ENCODE measurements around the gene CAST.

- TF ChIP-seq POLR2A (IDR thresholded peaks at IDR 0.05), result no peak
- TF ChIP-seq CTCF (IDR thresholded peaks at IDR 0.05), result no peak
- no peak for TF ChIP-seq EP300 (IDR thresholded peaks at IDR 0.05)
These were observed 35.2 kb upstream of the CAST start for GRCh38 chr5:96626956-96627355.

All from tibial nerve (tissue), 4 donors.